Osteocyte (in vitro differentiated cells): ENCODE results near the gene ASXL1. TPM values are rescaled to one million over a fixed set of nuclear protein-coding genes. Genes with fewer than 3 reads are reported as not detected.

Experiments
- DNase-seq: peaks from one replicate; pipeline ENCODE4 v3.0.0; 2021; ENCODE audit warnings: mixed read lengths; ENCODE audit not compliant: unreplicated experiment; ENCODE audit errors: extremely low spot score
- H3K27ac Mint-ChIP-seq: one replicate; pipeline ENCODE4 v1.8.0; 2021; ENCODE audit warnings: mild to moderate bottlenecking, mixed read lengths; ENCODE audit not compliant: unreplicated experiment
- H3K27me3 Mint-ChIP-seq: one replicate; pipeline ENCODE4 v1.8.0; 2021; ENCODE audit warnings: mixed read lengths; ENCODE audit not compliant: unreplicated experiment
- H3K36me3 Mint-ChIP-seq: one replicate; pipeline ENCODE4 v1.8.0; 2021; ENCODE audit warnings: mixed read lengths; ENCODE audit not compliant: unreplicated experiment
- H3K4me1 Mint-ChIP-seq: one replicate; pipeline ENCODE4 v1.8.0; 2021; ENCODE audit warnings: mixed read lengths; ENCODE audit not compliant: unreplicated experiment
- H3K4me3 Mint-ChIP-seq: one replicate; pipeline ENCODE4 v1.8.0; 2021; ENCODE audit warnings: mild to moderate bottlenecking, moderate library complexity, mixed read lengths; ENCODE audit not compliant: unreplicated experiment
- H3K9me3 Mint-ChIP-seq: one replicate; pipeline ENCODE4 v1.8.0; 2021; ENCODE audit warnings: mixed read lengths; ENCODE audit not compliant: unreplicated experiment
- CTCF ChIP-seq: fragments of 200-600 bp; sonication (generic); IDR thresholded peaks from 2 replicates; pipeline ENCODE4 v1.5.0; 2021; ENCODE audit warnings: antibody characterized with exemption, mild to moderate bottlenecking, moderate library complexity
- total RNA-seq: library from RNA; stranded (reverse); gene quantifications from 2 replicates; pipeline ENCODE4 v1.2.1, GENCODE V29; 2021

ASXL1 gene
- total RNA-seq, 1 donor from 2014 or later = 76.8 TPM

- peaks cover 24% of the 10 kb centered on the region for H3K36me3 Mint-ChIP-seq
- no peak overlapping the region for H3K4me3 Mint-ChIP-seq
- H3K4me1 Mint-ChIP-seq = peaks cover 12% of the 10 kb centered on the region
- no peaks in the 10 kb centered on the region for H3K27me3 Mint-ChIP-seq
- no peak for TF ChIP-seq CTCF
- no peaks in the 10 kb centered on the region for H3K9me3 Mint-ChIP-seq
- DNase-seq = no peak
- no peak overlapping the region for H3K27ac Mint-ChIP-seq
These were observed 95.5 kb downstream of the ASXL1 start for GRCh38 chr20:32453467-32454163.

GRCh38 chr20:32454164-32455145 lies 96.3 kb downstream of the ASXL1 start:
- Mint-ChIP-seq H3K4me1 (peaks cover 15% of the 10 kb centered on the region), H3K27me3 (no peaks in the 10 kb centered on the region), H3K4me3 (no peak overlapping the region), H3K9me3 (no peaks in the 10 kb centered on the region), H3K27ac (no peak overlapping the region), H3K36me3 (peaks cover 21% of the 10 kb centered on the region)
- no peak for TF ChIP-seq CTCF
- no peak for DNase-seq

- Mint-ChIP-seq H3K9me3 (no peaks in the 10 kb centered on the region), H3K4me3 (no peak overlapping the region), H3K4me1 (peaks cover 15% of the 10 kb centered on the region), H3K36me3 (peaks cover 14% of the 10 kb centered on the region), H3K27me3 (no peaks in the 10 kb centered on the region), H3K27ac (peak overlapping the region; percentile 52)
- no peak for DNase-seq
- TF ChIP-seq CTCF = no peak
These were observed 97.2 kb downstream of the ASXL1 start for GRCh38 chr20:32455171-32455900.

- TF ChIP-seq CTCF = no peak
- DNase-seq = no peak
- Mint-ChIP-seq H3K9me3 (no peaks in the 10 kb centered on the region), H3K36me3 (peaks cover 14% of the 10 kb centered on the region), H3K4me3 (no peak overlapping the region), H3K27ac (no peak overlapping the region), H3K4me1 (peaks cover 15% of the 10 kb centered on the region), H3K27me3 (no peaks in the 10 kb centered on the region)
These were observed 98.0 kb downstream of the ASXL1 start for GRCh38 chr20:32455901-32456701.
